GM18907 (cell line): ENCODE measurements around the gene KRTAP5-3.
"Not testable (repeated sequence)": the region's sequence is repeated elsewhere in the genome, so short reads cannot be mapped to it uniquely, and the experiment has no call there.

ENCODE experiments used
- ATAC-seq: cut with Tn5 transposase; IDR thresholded peaks from one replicate; pipeline ENCODE4 v1.9.1; 2021; ENCODE audit warnings: mild to moderate bottlenecking, moderate library complexity; ENCODE audit not compliant: unreplicated experiment

KRTAP5-3 gene

GRCh38 chr11:1608363-1608762, at the start of gene KRTAP5-3:
TSS of gene KRTAP5-3 (minus strand) at chr11:1608463. CDS start at chr11:1608385, 78 bp downstream.
- no peak for ATAC-seq

GRCh38 chr11:1656670-1657069, 48.4 kb upstream of the KRTAP5-3 start:
- ATAC-seq, result no peak

DNA sequence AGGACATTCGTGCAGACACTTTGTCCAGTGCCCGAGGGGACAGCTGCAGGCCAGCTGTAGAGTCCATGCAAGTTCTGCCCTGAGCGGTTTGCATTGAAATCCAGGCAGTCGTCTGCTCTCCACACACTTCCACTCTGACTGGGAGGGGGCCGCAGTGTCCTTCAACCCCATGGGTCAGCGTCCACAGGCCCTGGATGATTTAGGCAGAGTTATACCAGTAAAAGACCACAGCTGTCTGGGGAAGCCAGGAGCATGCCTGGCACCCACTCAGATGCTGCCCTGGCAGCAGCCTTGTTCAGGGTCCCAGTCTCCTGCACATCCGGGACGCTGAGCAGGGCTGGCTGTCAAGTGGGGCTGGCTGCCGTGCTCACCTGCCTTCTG, 47.8 kb upstream of the KRTAP5-3 start:
- ATAC-seq, result no peak

GRCh38 chr11:1655168-1656060, 47.2 kb upstream of the KRTAP5-3 start:
- no peak for ATAC-seq

DNA sequence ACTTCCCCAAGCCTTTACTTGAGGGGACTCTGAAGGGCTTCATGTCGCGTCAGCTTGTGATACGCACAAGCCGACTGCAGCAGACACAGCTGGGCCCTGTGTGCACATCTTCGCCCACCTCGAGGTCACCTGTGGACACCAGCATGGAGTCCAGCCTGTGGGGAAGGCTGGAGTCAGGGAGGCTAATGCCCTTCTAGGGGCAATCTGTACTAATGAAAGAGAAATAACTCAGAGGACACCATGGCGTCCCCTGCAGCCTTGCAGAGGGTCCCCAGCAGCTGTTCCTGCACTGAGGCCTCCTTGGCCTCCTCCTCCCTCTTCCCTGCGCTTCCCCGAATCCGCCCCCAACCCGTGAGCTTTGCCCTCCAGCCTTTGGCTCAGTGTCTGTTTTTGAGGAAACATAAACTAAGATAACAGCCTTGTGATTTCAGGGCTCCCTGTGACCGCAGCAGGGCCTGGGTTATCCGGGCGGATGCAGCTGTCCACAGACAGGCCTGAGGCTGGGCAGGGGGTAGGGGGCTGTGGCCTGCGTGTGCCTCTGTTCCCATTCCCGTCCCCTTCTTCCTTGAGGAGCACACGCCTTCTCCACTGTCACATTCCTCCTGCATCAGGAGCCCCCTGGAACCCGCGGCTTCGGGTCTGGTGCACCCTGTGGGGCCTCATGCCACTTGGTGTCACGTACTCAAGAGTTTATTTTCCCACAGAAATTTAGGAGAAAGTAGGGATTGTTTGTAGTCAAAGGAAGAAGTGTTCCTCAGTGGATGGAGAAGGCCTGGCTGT, 46.3 kb upstream of the KRTAP5-3 start:
- ATAC-seq, result no peak

DNA sequence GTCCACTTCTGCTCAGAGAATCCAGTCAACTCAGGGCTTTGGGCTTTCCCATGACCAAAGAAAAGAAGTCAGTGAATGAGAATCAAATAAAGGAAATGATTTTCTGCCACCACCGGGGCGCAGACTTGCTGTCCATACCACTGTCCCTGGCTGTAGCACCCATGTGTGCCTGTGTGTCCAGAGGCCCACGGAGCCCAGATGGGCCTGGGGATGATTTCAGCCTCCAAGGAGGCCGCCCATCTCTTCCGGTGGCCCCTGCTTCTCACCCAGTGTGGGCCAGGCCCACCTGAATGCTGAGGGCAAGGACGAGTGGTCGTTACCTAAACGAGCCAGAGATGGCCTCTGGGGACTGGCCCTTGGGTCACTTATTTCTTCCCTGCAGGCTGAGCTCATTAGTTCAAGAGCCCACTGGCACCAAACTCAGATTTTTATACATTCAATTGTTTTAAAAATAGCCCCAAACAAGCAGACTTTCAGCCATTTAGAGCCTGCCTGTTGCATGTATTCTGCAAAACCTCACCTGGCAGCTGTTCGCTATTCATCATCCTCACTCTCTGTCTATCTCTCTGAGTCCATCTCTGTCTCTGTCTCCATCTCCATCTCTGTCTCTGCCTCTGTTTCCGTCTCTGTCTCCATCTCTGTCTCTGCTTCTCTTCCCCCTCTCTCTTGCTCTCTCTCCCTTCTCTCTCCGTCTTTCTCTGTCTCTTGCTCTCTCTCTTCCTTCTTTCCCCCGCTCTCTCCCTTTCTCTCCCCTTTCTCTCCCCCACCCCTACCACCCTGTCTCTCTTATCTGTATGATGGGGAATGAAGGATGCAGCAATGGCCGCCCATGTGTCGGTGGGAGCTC, 45.5 kb upstream of the KRTAP5-3 start:
- ATAC-seq, result no peak

DNA sequence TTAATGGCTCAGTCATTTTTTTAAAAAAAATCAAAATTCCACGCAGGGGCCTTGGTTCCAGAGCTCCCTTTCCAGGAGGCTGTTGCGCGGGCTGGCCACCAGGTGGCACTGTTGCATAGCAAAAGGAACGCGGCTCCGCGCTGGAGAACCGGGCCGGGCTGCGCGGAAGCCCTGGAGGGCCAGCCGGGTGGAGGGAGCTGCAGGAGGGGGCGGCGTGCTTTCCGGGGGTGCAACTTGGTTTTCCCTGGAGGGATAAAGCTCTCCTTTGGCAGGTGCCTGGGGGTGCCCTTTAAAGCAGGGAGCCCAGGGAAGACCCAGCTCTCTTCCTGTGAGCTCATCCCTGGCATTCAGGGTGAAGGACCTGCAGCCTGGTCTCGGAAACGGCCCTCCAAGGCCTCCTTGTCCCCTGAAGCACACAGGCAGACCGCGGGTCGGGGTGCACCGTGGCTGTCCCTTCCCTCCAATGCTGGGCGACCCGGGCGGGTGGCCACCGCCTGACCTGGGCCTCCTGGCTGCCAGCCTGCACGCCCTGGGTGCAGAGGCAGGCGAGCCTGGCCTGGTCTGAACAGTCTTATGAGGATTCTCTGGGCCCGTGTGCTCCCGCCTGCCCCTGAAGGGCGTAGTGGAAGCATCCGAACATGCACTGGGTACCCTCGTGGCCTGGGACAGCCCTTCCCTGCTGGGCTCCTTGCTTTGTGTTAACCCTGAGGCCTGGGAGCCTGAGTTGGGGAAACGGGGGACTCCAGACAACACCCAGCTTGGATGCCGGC, 44.7 kb upstream of the KRTAP5-3 start:
- no peak for ATAC-seq

- no peak for ATAC-seq
These were observed 44.1 kb upstream of the KRTAP5-3 start for GRCh38 chr11:1652442-1652770.

- ATAC-seq, result no peak
These were observed 43.8 kb upstream of the KRTAP5-3 start for GRCh38 chr11:1652026-1652425.

DNA sequence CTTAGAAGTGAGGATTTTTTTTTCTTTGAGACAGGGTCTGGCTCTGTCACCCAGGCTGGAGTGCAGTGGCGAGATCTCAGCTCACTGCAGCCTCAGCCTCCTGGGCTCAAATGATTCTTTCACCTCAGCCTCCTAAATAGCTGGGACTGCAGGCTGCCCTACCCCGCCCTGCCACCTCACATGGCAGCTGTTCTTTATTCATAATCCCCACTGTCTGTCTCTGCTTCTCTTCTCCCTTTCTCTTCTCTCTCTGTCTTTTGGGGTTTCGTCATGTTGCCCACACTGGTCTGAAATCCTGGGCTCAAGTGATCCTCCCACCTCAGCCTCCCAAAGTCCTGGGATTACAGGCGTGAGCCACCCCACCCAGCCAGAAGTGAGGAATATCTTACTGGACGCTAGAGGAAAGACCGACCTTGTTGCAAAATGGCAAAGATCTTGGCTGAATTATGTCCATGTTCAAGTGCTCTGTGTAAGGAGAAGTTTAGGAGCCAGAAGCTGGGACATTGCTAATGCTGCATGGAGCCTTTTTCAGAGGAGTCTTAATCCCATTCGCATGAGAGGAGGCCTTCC, 43.2 kb upstream of the KRTAP5-3 start:
- no peak for ATAC-seq

GRCh38 chr11:1650918-1651262, 42.6 kb upstream of the KRTAP5-3 start:
- no peak for ATAC-seq

GRCh38 chr11:1650034-1650917, 42.0 kb upstream of the KRTAP5-3 start:
- ATAC-seq, result no peak

DNA sequence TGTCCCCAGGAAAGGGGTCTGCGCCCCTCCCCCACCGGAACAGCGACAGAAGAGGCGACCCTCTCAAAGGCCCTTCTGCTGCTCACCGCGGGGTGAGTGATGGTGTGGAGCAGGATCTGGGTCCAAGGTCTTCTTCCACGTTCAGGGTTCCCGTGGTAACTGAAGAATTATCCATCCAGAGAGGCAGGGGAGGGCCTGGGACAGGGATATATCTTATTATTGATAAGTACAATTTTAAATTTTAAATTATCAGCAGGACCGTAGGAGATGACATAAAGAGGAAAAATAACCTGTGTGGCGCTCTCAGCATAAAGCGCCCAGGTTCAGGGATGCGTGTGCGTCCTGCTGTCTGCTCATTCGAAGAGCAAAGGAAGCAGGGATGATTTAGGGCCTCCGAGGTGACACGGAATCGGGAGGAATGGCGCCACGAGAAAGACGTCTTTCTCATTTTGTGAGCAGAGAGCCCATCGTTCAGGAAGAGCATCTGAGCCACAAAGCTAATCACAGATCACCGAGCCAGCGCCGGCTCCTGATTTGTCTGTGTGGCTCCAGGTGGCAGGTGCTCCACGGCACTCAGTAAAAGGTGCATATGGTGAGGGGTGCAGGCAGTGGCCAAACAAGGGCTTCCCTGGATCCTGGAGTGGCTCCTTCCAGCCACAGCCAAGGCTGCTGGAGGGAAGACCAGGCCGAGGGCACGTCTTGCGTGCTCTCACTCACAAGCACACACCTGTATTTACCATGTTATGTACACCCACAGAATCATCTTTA, 40.6 kb upstream of the KRTAP5-3 start:
- ATAC-seq, result no peak

GRCh38 chr11:1647901-1648652, 39.8 kb upstream of the KRTAP5-3 start:
- no peak for ATAC-seq

- ATAC-seq, result not testable (repeated sequence)
These were observed 38.3 kb upstream of the KRTAP5-3 start for GRCh38 chr11:1646540-1646939.

GRCh38 chr11:1645357-1645821, 37.1 kb upstream of the KRTAP5-3 start:
- no peak for ATAC-seq

GRCh38 chr11:1644601-1645356, 36.5 kb upstream of the KRTAP5-3 start:
- ATAC-seq, result no peak
